CD4-positive, alpha-beta T cell (primary cell): ENCODE data around the gene NOS2. TPM values are rescaled to one million over a fixed set of nuclear protein-coding genes. Genes with fewer than 3 reads are reported as not detected.
"Not testable (repeated sequence)": the region's sequence is repeated elsewhere in the genome, so short reads cannot be mapped to it uniquely, and the experiment has no call there.

Experiments
- ATAC-seq: fragments of 200-7000 bp; cut with Tn5 transposase; one replicate; pipeline ENCODE4 v1.10.0; 2022; ENCODE audit warnings: mild to moderate bottlenecking; ENCODE audit not compliant: poor library complexity
- CTCF ChIA-PET: fragments of 350-600 bp; sonication (Branson Sonifier 250); formaldehyde crosslinking; loops from one replicate; lab custom pipeline; 2021; ENCODE audit warnings: antibody characterized with exemption, inconsistent platforms; lab: Charles Lee
- POLR2A ChIA-PET: fragments of 350-600 bp; sonication (Branson Sonifier 250); formaldehyde crosslinking; loops from one replicate; lab custom pipeline; 2021; ENCODE audit warnings: antibody characterized with exemption, inconsistent platforms; lab: Charles Lee
- DNase-seq, 14 experiments: peaks; one replicate each; pipeline ENCODE4 v3.0.0-alpha.2; 2013 to 2020; ENCODE audit warnings: mixed read lengths in 2 of 14
- H3K27ac ChIP-seq, 2 donors: one replicate each; pipeline versions ENCODE4 v1.5.1 to v1.7.0; 2013; ENCODE audit warnings: low read length in 2 of 2, low read depth in 1 of 2, mild to moderate bottlenecking in 1 of 2
- H3K27me3 ChIP-seq, 2 experiments: 1 replicate in 1 of 2; 2 replicates in 1 of 2; pipeline versions ENCODE4 v1.6.1 to v1.7.0; 2013; ENCODE audit warnings: low read length in 2 of 2, control low read depth in 1 of 2, mild to moderate bottlenecking in 1 of 2, moderate library complexity in 1 of 2; ENCODE audit not compliant: insufficient read depth in 2 of 2, control insufficient read depth in 1 of 2
- H3K36me3 ChIP-seq: one replicate; pipeline ENCODE4 v1.6.1; 2013; ENCODE audit warnings: low read length, control low read depth; ENCODE audit not compliant: insufficient read depth
- H3K4me1 ChIP-seq: one replicate; pipeline ENCODE4 v1.6.1; 2013; ENCODE audit warnings: low read length, control low read depth; ENCODE audit not compliant: insufficient read depth
- H3K4me3 ChIP-seq: one replicate; pipeline ENCODE4 v1.5.1; 2013; ENCODE audit warnings: mild to moderate bottlenecking, low read length, moderate library complexity
- H3K9me3 ChIP-seq, 2 experiments: 1 replicate in 1 of 2; 2 replicates in 1 of 2; pipeline versions ENCODE4 v1.6.1 to v1.7.0; 2013; ENCODE audit warnings: low read length in 2 of 2, mild to moderate bottlenecking in 2 of 2, control low read depth in 1 of 2, moderate library complexity in 1 of 2; ENCODE audit not compliant: control insufficient read depth in 1 of 2, insufficient read depth in 1 of 2
- H3K27ac Mint-ChIP-seq: one replicate; pipeline ENCODE4 v1.8.0; 2020; ENCODE audit warnings: mixed read lengths
- H3K27me3 Mint-ChIP-seq: one replicate; pipeline ENCODE4 v1.8.0; 2021; ENCODE audit warnings: mixed read lengths
- H3K36me3 Mint-ChIP-seq: one replicate; pipeline ENCODE4 v1.8.0; 2021; ENCODE audit warnings: low read depth, mixed read lengths
- H3K4me1 Mint-ChIP-seq: one replicate; pipeline ENCODE4 v1.8.0; 2021; ENCODE audit warnings: low read depth, mixed read lengths
- H3K4me3 Mint-ChIP-seq: one replicate; pipeline ENCODE4 v1.8.0; 2020; ENCODE audit warnings: mild to moderate bottlenecking, mixed read lengths
- H3K9me3 Mint-ChIP-seq: one replicate; pipeline ENCODE4 v1.8.0; 2020; ENCODE audit warnings: mixed read lengths
- intact Hi-C, 2 experiments: fragments of 100-400 bp; cut with DNase I in 1 of 2; cut with micrococcal nuclease in 1 of 2; formaldehyde crosslinking; loops; one replicate each; pipeline versions ENCODE4 v1.15.1 to v1.9.0; 2023 to 2025; cut with DNase I, micrococcal nuclease
- total RNA-seq, 174 experiments: library from RNA in 2 of 174; stranded (reverse) in 2 of 174; gene quantifications; one replicate each; pipeline ENCODE4 v1.2.3 and lab custom pipeline; 2021 to 2026
- TF ChIP-seq, protein P1 (sequence below): fragments of 200-600 bp; IDR thresholded peaks from one replicate; pipeline ENCODE4 v1.8.0; 2022; ENCODE audit warnings: antibody characterized with exemption, mild to moderate bottlenecking

The NOS2 gene
- total RNA-seq, 2 experiments from 2014 or later, result 0.08 TPM; not detected in 1

DNA sequence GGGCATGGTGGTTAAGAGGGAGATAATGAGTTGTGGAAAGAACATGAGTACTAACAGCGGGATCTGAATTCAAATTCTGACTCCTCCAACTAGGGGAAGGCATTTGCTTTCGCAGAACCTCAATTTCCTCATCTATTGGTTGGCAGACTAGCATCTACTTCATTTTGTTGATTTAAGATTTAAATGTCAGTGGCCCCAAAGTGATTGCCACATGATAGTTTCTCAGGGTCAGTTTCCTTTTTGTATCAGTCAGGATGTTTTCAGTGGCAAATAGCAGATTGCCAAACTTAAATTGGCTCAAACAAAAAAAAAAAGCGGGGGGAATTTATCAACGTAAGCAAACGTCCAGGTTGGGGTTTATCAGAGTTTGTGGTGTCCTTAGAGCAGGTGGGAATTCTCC, 25.1 kb upstream of the NOS2 start:
- Mint-ChIP-seq H3K4me1 (no peaks in the 10 kb centered on the region), H3K9me3 (peaks cover 11% of the 10 kb centered on the region), H3K36me3 (no peaks in the 10 kb centered on the region), H3K27me3 (no peaks in the 10 kb centered on the region), H3K4me3 (no peak overlapping the region), H3K27ac (no peak overlapping the region)
- DNase-seq (no peak), ATAC-seq (no peak)
- ChIA-PET CTCF (no interaction called here), POLR2A (interaction anchor here (0.6 kb wide), 1 partner anchor 226 kb away, joined by 5 read pairs; no protein-coding TSS in a partner anchor)
- no peaks in the 10 kb centered on the region for H3K4me1 ChIP-seq
- intact Hi-C loops, result no loop called here
- TF ChIP-seq, protein P1, sequence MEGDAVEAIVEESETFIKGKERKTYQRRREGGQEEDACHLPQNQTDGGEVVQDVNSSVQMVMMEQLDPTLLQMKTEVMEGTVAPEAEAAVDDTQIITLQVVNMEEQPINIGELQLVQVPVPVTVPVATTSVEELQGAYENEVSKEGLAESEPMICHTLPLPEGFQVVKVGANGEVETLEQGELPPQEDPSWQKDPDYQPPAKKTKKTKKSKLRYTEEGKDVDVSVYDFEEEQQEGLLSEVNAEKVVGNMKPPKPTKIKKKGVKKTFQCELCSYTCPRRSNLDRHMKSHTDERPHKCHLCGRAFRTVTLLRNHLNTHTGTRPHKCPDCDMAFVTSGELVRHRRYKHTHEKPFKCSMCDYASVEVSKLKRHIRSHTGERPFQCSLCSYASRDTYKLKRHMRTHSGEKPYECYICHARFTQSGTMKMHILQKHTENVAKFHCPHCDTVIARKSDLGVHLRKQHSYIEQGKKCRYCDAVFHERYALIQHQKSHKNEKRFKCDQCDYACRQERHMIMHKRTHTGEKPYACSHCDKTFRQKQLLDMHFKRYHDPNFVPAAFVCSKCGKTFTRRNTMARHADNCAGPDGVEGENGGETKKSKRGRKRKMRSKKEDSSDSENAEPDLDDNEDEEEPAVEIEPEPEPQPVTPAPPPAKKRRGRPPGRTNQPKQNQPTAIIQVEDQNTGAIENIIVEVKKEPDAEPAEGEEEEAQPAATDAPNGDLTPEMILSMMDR, result no peak
- H3K9me3 ChIP-seq, result peaks cover 8 to 15% of the 10 kb centered on the region in 2 experiments
- peaks cover 0 to 4% of the 10 kb centered on the region in 2 experiments for H3K27me3 ChIP-seq
- no peak overlapping the region for H3K27ac ChIP-seq
- no peak overlapping the region for H3K4me3 ChIP-seq
- H3K36me3 ChIP-seq, result no peaks in the 10 kb centered on the region

DNA sequence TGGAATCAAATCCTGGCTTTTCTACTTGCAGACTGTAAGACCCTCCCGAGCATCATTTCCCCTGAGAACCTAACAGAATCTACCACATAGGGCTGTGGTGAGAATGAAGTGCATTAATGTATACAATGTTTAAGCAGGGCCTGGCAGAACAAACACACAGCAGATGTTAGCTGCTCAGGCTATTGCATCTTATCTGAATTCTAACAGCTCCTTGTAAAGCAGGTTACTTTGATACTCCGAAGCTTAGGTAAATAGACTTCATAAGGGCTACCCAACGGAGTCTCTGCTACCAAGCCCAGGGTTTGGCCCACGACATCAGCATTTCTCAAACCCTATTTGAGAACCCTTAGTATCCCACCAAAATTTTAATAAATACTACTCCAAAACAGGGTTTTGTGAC, 24.4 kb upstream of the NOS2 start:
- ChIA-PET POLR2A (no interaction called here), CTCF (no interaction called here)
- Histone ChIP-seq H3K36me3 (no peaks in the 10 kb centered on the region), H3K27me3 (peaks cover 0 to 4% of the 10 kb centered on the region in 2 experiments), H3K27ac (no peak overlapping the region), H3K9me3 (peaks cover 8 to 15% of the 10 kb centered on the region in 2 experiments), H3K4me1 (no peaks in the 10 kb centered on the region), H3K4me3 (no peak overlapping the region)
- peaks cover 11% of the 10 kb centered on the region for H3K9me3 Mint-ChIP-seq
- TF ChIP-seq, protein P1, result no peak
- ATAC-seq (no peak), DNase-seq (no peak)
- H3K27ac Mint-ChIP-seq, result no peak overlapping the region
- H3K4me3 Mint-ChIP-seq, result no peak overlapping the region
- H3K27me3 Mint-ChIP-seq, result no peaks in the 10 kb centered on the region
- intact Hi-C loops, result no loop called here
- no peaks in the 10 kb centered on the region for H3K36me3 Mint-ChIP-seq
- H3K4me1 Mint-ChIP-seq, result no peaks in the 10 kb centered on the region

DNA sequence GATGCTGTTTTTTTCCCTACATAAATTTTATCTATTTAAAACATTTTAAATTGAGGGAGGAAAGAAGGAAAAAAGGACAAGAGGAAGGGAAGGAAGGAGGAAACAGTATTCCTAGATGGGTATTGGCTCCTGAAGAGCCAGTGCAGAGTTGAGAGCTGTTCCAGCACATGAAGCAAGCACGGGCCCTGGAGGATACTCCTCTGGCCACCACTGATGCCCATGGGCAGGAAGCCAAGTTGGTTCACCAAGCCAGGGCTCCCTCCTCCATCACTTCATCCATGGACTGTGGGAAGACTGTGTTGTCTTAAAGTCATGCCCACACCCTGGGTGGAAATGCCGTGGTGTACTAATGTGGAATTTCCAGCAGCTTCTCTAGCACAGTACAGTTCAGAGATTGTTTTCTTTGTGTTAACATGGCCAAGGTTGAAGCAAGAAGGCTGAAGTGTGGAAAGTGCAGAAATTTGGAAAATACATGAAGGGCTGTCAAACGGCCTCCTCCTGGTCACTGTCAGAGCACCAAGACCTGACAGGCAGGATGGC, 23.9 kb upstream of the NOS2 start:
- intact Hi-C loops, result no loop called here
- H3K36me3 Mint-ChIP-seq, result no peaks in the 10 kb centered on the region
- CTCF ChIA-PET, result no interaction called here

DNA sequence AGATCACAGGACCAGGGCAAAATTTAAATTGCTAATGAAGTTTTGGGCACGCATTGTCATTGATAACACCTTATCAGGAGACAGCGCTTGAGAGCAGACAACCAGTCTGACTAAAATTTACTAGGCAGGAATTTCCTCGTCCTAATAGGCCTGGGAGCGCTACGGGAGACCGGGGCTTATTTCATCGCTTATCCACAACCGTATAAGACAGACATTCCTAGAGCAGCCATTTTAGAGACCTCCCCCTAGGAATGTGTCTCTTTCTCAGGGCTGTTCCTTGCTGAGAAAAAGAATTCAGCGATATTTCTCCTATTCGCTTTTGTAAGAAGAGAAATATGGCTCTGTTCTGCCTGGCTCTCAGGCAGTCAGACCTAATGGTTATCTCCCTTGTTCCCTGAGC, 21.8 kb upstream of the NOS2 start:
- H3K4me3 Mint-ChIP-seq, H3K4me1 ChIP-seq, intact Hi-C loops, ATAC-seq, H3K4me1 Mint-ChIP-seq, H3K4me3 ChIP-seq, H3K27ac Mint-ChIP-seq, H3K36me3 ChIP-seq, POLR2A ChIA-PET, CTCF ChIA-PET, H3K27me3 ChIP-seq, H3K36me3 Mint-ChIP-seq, DNase-seq, H3K27me3 Mint-ChIP-seq, H3K27ac ChIP-seq: not testable (repeated sequence)
- H3K9me3 ChIP-seq, result peaks cover 8 to 15% of the 10 kb centered on the region in 2 experiments
- peaks cover 11% of the 10 kb centered on the region for H3K9me3 Mint-ChIP-seq

More for the DNA sequence above, 23.9 kb upstream of the NOS2 start:
- TF ChIP-seq, protein P1, result no peak
- H3K4me3 ChIP-seq, result no peak overlapping the region
- peaks cover 0 to 4% of the 10 kb centered on the region in 2 experiments for H3K27me3 ChIP-seq
- POLR2A ChIA-PET, result no interaction called here
- H3K4me3 Mint-ChIP-seq, result no peak overlapping the region
- no peak overlapping the region for H3K27ac Mint-ChIP-seq
- no peaks in the 10 kb centered on the region for H3K4me1 ChIP-seq
- H3K27ac ChIP-seq, result no peak overlapping the region
- H3K27me3 Mint-ChIP-seq, result no peaks in the 10 kb centered on the region
- ATAC-seq (no peak), DNase-seq (no peak)
- H3K9me3 ChIP-seq, result peaks cover 8 to 15% of the 10 kb centered on the region in 2 experiments
- H3K4me1 Mint-ChIP-seq, result no peaks in the 10 kb centered on the region
- no peaks in the 10 kb centered on the region for H3K36me3 ChIP-seq
- H3K9me3 Mint-ChIP-seq, result peaks cover 11% of the 10 kb centered on the region
